ENCODE measurements around the gene NEURL2. TPM values are rescaled to one million over a fixed set of nuclear protein-coding genes. Genes with fewer than 3 reads are reported as not detected.

Gene NEURL2
- total and polyA plus RNA-seq, 2 experiments from 2014 or later = 4.6 to 10.9 TPM

GRCh38 chr20:45940469-45940868, 49.5 kb upstream of the NEURL2 start (continued):
- no peak for TF ChIP-seq ZNF462 (CRISPR knock-in tag; IDR thresholded peaks at IDR 0.05)

- Histone ChIP-seq H3K4me2 (no peak overlapping the region), H3F3A (replicated peaks; ENCODE audit: low read depth) (peaks cover 23% of the 10 kb centered on the region), H3K79me2 (replicated peaks; ENCODE audit: insufficient read depth) (peaks cover 21% of the 10 kb centered on the region), H3K4me1 (ENCODE audit: insufficient read depth) (peaks cover 25% of the 10 kb centered on the region; the same call in 1 of the 2 replicates), H3K27me3 (ENCODE audit: insufficient read depth) (no peaks in the 10 kb centered on the region), H3K27ac (ENCODE audit: low read depth) (no peak overlapping the region), H3K4me3 (no peak overlapping the region), H4K20me1 (replicated peaks; ENCODE audit: insufficient read depth) (no peaks in the 10 kb centered on the region; the same call in 1 of the 2 replicates), H2AFZ (no peak overlapping the region), H3K9me2 (ENCODE audit: insufficient read depth) (no peaks in the 10 kb centered on the region), H3K36me3 (ENCODE audit: insufficient read depth) (peaks cover 32% of the 10 kb centered on the region)
- peaks cover 55% of the 10 kb centered on the region for H3K36me3 Mint-ChIP-seq (ENCODE audit: low read depth)
- peaks cover 4% of the 10 kb centered on the region for H3K27me3 Mint-ChIP-seq (ENCODE audit: insufficient read depth, low read depth, poor library complexity)
- TF ChIP-seq REST (IDR thresholded peaks at IDR 0.05; ENCODE audit: unreplicated experiment) (no peak), EZH2phosphoT487 (IDR thresholded peaks at IDR 0.05; ENCODE audit: unreplicated experiment) (no peak), STAT1 (IDR thresholded peaks at IDR 0.05; ENCODE audit: unreplicated experiment) (no peak), JUNB (IDR thresholded peaks at IDR 0.05; ENCODE audit: unreplicated experiment) (no peak), CREB1 (CRISPR knock-in tag; IDR thresholded peaks at IDR 0.05; ENCODE audit: low read depth) (no peak), NANOG (IDR thresholded peaks at IDR 0.05; ENCODE audit: borderline replicate concordance) (no peak), ZNF331 (CRISPR knock-in tag; IDR thresholded peaks at IDR 0.05; ENCODE audit: low read depth) (no peak), POLR2AphosphoS5 (IDR thresholded peaks at IDR 0.05; ENCODE audit: low read depth) (no peak), ETS1 (IDR thresholded peaks at IDR 0.05) (no peak)
- H3K27ac Mint-ChIP-seq = no peak overlapping the region
- no peak overlapping the region for H3K4me3 Mint-ChIP-seq
- ATAC-seq (no peak), DNase-seq (ENCODE audit: low spot score) (no peak)
- H3K4me1 Mint-ChIP-seq = peaks cover 26% of the 10 kb centered on the region
- no peaks in the 10 kb centered on the region for H3K9me3 Mint-ChIP-seq
Measured at GRCh38 chr20:45940053-45940452, 49.0 kb upstream of the NEURL2 start.

Data from GM23338 (cell line).